Activated naive CD4-positive, alpha-beta T cell treated with anti-CD3 and anti-CD28 coated beads for 36 hours (primary cell): Measurements from ENCODE around the gene RASL10A. TPM values are rescaled to one million over a fixed set of nuclear protein-coding genes. Genes with fewer than 3 reads are reported as not detected.

ENCODE experiments used
- CTCF ChIA-PET: fragments of 350-600 bp; sonication (Branson Sonifier 250); formaldehyde crosslinking; loops from one replicate; lab custom pipeline; 2021; ENCODE audit warnings: antibody characterized with exemption; lab: Charles Lee
- DNase-seq: peaks from one replicate; pipeline ENCODE4 v3.0.0-alpha.2; 2020
- H3K27ac Mint-ChIP-seq: one replicate; pipeline ENCODE4 v1.8.0; 2021; ENCODE audit warnings: mild to moderate bottlenecking, mixed read lengths
- H3K27me3 Mint-ChIP-seq: one replicate; pipeline ENCODE4 v1.8.0; 2021; ENCODE audit warnings: low read depth, mixed read lengths
- H3K36me3 Mint-ChIP-seq: one replicate; pipeline ENCODE4 v1.8.0; 2021; ENCODE audit warnings: low read depth, mixed read lengths
- H3K4me1 Mint-ChIP-seq: one replicate; pipeline ENCODE4 v1.8.0; 2021; ENCODE audit warnings: low read depth, mixed read lengths
- H3K4me3 Mint-ChIP-seq: one replicate; pipeline ENCODE4 v1.8.0; 2021; ENCODE audit warnings: mild to moderate bottlenecking, moderate library complexity, mixed read lengths
- H3K9me3 Mint-ChIP-seq: one replicate; pipeline ENCODE4 v1.8.0; 2021; ENCODE audit warnings: mixed read lengths
- intact Hi-C: fragments of 100-400 bp; cut with micrococcal nuclease; formaldehyde crosslinking; loops from one replicate; pipeline ENCODE4 v1.15.1; 2023
- total RNA-seq, 2 experiments: library from RNA; stranded (reverse); gene quantifications; one replicate each; pipeline ENCODE4 v1.2.3, GENCODE V29; 2021

The RASL10A gene
- total RNA-seq, 2 experiments from 2014 or later = not detected

GRCh38 chr22:29306835-29307595 lies 8.5 kb downstream of the RASL10A start:
- H3K9me3 Mint-ChIP-seq = no peaks in the 10 kb centered on the region
- H3K27ac Mint-ChIP-seq = no peak overlapping the region
- no peaks in the 10 kb centered on the region for H3K36me3 Mint-ChIP-seq
- H3K4me3 Mint-ChIP-seq = peak overlapping the region; percentile 64
- peaks cover 11% of the 10 kb centered on the region for H3K4me1 Mint-ChIP-seq
- H3K27me3 Mint-ChIP-seq = peaks cover 23% of the 10 kb centered on the region
- CTCF ChIA-PET = interaction anchor here (1.4 to 1.7 kb wide), 2 partner anchors 9 to 13 kb away, joined by 4 read pairs; no protein-coding TSS in a partner anchor
- intact Hi-C loops = no loop called here
- peak; percentile 51 for DNase-seq

GRCh38 chr22:29306175-29306834 lies 9.2 kb downstream of the RASL10A start, which contains the start of gene GAS2L1:
TSS of gene GAS2L1 (plus strand) at chr22:29306650. CDS start at chr22:29308106, 1,456 bp downstream.
- Mint-ChIP-seq H3K27ac (no peak within 1 kb of the TSS), H3K4me1 (peaks cover 11% of the 10 kb centered on the region), H3K36me3 (peaks cover 1% of the 10 kb centered on the region), H3K9me3 (no peaks in the 10 kb centered on the region), H3K27me3 (peaks cover 23% of the 10 kb centered on the region), H3K4me3 (peak within 1 kb of the TSS; percentile 64)
- intact Hi-C loops = no loop called here
- DNase-seq = peak; percentile 68
- CTCF ChIA-PET = interaction anchor here (1.4 to 1.7 kb wide), 2 partner anchors 8 to 14 kb away, joined by 4 read pairs; no protein-coding TSS in a partner anchor

GRCh38 chr22:29305836-29306174 lies 9.7 kb downstream of the RASL10A start:
- Mint-ChIP-seq H3K27ac (no peak overlapping the region), H3K4me1 (peaks cover 9% of the 10 kb centered on the region), H3K36me3 (peaks cover 5% of the 10 kb centered on the region), H3K9me3 (no peaks in the 10 kb centered on the region), H3K4me3 (peak overlapping the region; percentile 63), H3K27me3 (peaks cover 23% of the 10 kb centered on the region)
- no peak for DNase-seq
- CTCF ChIA-PET = interaction anchor here (0.7 to 1.7 kb wide), 3 partner anchors 8 to 808 kb away, joined by 4 read pairs; no protein-coding TSS in a partner anchor
- intact Hi-C loops = no loop called here

GRCh38 chr22:29302681-29303465 lies 12.6 kb downstream of the RASL10A start:
- Mint-ChIP-seq H3K9me3 (no peaks in the 10 kb centered on the region), H3K4me1 (peaks cover 7% of the 10 kb centered on the region), H3K27me3 (peaks cover 23% of the 10 kb centered on the region), H3K36me3 (peaks cover 23% of the 10 kb centered on the region), H3K4me3 (no peak overlapping the region), H3K27ac (no peak overlapping the region)
- CTCF ChIA-PET = interaction anchor here (0.8 kb wide), 1 partner anchor 35 kb away, joined by 3 read pairs; no protein-coding TSS in a partner anchor
- intact Hi-C loops = no loop called here
- DNase-seq = no peak

- Mint-ChIP-seq H3K27ac (no peak overlapping the region), H3K4me1 (peaks cover 5% of the 10 kb centered on the region), H3K36me3 (peaks cover 29% of the 10 kb centered on the region), H3K4me3 (no peak overlapping the region), H3K9me3 (no peaks in the 10 kb centered on the region), H3K27me3 (peaks cover 19% of the 10 kb centered on the region)
- DNase-seq = no peak
- CTCF ChIA-PET = interaction anchor here (2.1 kb wide), 1 partner anchor 11 kb away, joined by 9 read pairs; no protein-coding TSS in a partner anchor
- intact Hi-C loops = no loop called here
Measured at GRCh38 chr22:29302402-29302680, 13.2 kb downstream of the RASL10A start.

GRCh38 chr22:29301716-29302401 lies 13.6 kb downstream of the RASL10A start:
- peaks cover 4% of the 10 kb centered on the region for H3K4me1 Mint-ChIP-seq
- DNase-seq = no peak
- no peak overlapping the region for H3K4me3 Mint-ChIP-seq
- H3K9me3 Mint-ChIP-seq = no peaks in the 10 kb centered on the region
- peaks cover 18% of the 10 kb centered on the region for H3K27me3 Mint-ChIP-seq
- H3K27ac Mint-ChIP-seq = no peak overlapping the region
- intact Hi-C loops = no loop called here
- H3K36me3 Mint-ChIP-seq = peaks cover 33% of the 10 kb centered on the region
- CTCF ChIA-PET = interaction anchor here (2.1 kb wide), 1 partner anchor 11 kb away, joined by 9 read pairs; no protein-coding TSS in a partner anchor

- intact Hi-C loops = no loop called here
- CTCF ChIA-PET = interaction anchor here (2.1 kb wide), 1 partner anchor 12 kb away, joined by 9 read pairs; no protein-coding TSS in a partner anchor
- H3K4me1 Mint-ChIP-seq = peaks cover 2% of the 10 kb centered on the region
- no peaks in the 10 kb centered on the region for H3K9me3 Mint-ChIP-seq
- no peak overlapping the region for H3K4me3 Mint-ChIP-seq
- peaks cover 14% of the 10 kb centered on the region for H3K27me3 Mint-ChIP-seq
- peaks cover 35% of the 10 kb centered on the region for H3K36me3 Mint-ChIP-seq
- H3K27ac Mint-ChIP-seq = peak overlapping the region; percentile 46
- no peak for DNase-seq
Measured at GRCh38 chr22:29300807-29301601, 14.5 kb downstream of the RASL10A start.

- DNase-seq = no peak
- H3K9me3 Mint-ChIP-seq = no peaks in the 10 kb centered on the region
- CTCF ChIA-PET = interaction anchor here (2.1 kb wide), 1 partner anchor 13 kb away, joined by 9 read pairs; no protein-coding TSS in a partner anchor
- H3K27ac Mint-ChIP-seq = no peak overlapping the region
- H3K4me3 Mint-ChIP-seq = no peak overlapping the region
- peaks cover 38% of the 10 kb centered on the region for H3K36me3 Mint-ChIP-seq
- no peaks in the 10 kb centered on the region for H3K4me1 Mint-ChIP-seq
- peaks cover 9% of the 10 kb centered on the region for H3K27me3 Mint-ChIP-seq
- intact Hi-C loops = no loop called here
Measured at GRCh38 chr22:29300467-29300806, 15.1 kb downstream of the RASL10A start.

- CTCF ChIA-PET = no interaction called here
- no peak overlapping the region for H3K4me3 Mint-ChIP-seq
- H3K4me1 Mint-ChIP-seq = no peaks in the 10 kb centered on the region
- H3K9me3 Mint-ChIP-seq = no peaks in the 10 kb centered on the region
- H3K36me3 Mint-ChIP-seq = peaks cover 47% of the 10 kb centered on the region
- no peak for DNase-seq
- peaks cover 1% of the 10 kb centered on the region for H3K27me3 Mint-ChIP-seq
- H3K27ac Mint-ChIP-seq = no peak overlapping the region
- intact Hi-C loops = no loop called here
Measured at GRCh38 chr22:29299136-29299900, 16.2 kb downstream of the RASL10A start.

GRCh38 chr22:29298641-29299040 lies 16.9 kb downstream of the RASL10A start:
- no peaks in the 10 kb centered on the region for H3K9me3 Mint-ChIP-seq
- H3K4me1 Mint-ChIP-seq = no peaks in the 10 kb centered on the region
- intact Hi-C loops = no loop called here
- no peak overlapping the region for H3K4me3 Mint-ChIP-seq
- no peaks in the 10 kb centered on the region for H3K27me3 Mint-ChIP-seq
- peaks cover 48% of the 10 kb centered on the region for H3K36me3 Mint-ChIP-seq
- CTCF ChIA-PET = interaction anchor here (1.6 kb wide), 1 partner anchor 8 kb away, joined by 4 read pairs; the partner anchor contains the start of gene GAS2L1
- DNase-seq = no peak
- H3K27ac Mint-ChIP-seq = no peak overlapping the region
